WTC11 (cell line): Measurements from ENCODE around the gene FYN. TPM values are rescaled to one million over a fixed set of nuclear protein-coding genes. Genes with fewer than 3 reads are reported as not detected.
A peak's percentile ranks its signal among the peaks of the same experiment; 100 is the strongest.

ENCODE experiments used
- ATAC-seq: fragments of 200-7000 bp; cut with Tn5 transposase; 2 replicates; pipeline ENCODE4 v1.10.0; 2021; ENCODE audit warnings: mild to moderate bottlenecking, moderate library complexity
- CTCF ChIA-PET: fragments of 300-600 bp; sonication (Branson Sonifier 250); formaldehyde crosslinking; loops from one replicate; lab custom pipeline; 2021; ENCODE audit warnings: antibody characterized with exemption; lab: Charles Lee
- POLR2A ChIA-PET: fragments of 350-600 bp; sonication (Branson Sonifier 250); formaldehyde crosslinking; loops from one replicate; lab custom pipeline; 2021; ENCODE audit warnings: antibody characterized with exemption; lab: Charles Lee
- DNase-seq: peaks from one replicate; pipeline ENCODE4 v3.0.0; 2021; ENCODE audit warnings: low spot score
- H3K27ac Mint-ChIP-seq: 2 replicates; pipeline ENCODE4 v1.8.0; 2021; ENCODE audit warnings: mixed read lengths
- H3K27me3 Mint-ChIP-seq: 2 replicates; pipeline ENCODE4 v1.8.0; 2021; ENCODE audit warnings: low read depth, mild to moderate bottlenecking, moderate library complexity, mixed read lengths
- H3K36me3 Mint-ChIP-seq: 2 replicates; pipeline ENCODE4 v1.8.0; 2021; ENCODE audit warnings: mixed read lengths
- H3K4me1 Mint-ChIP-seq: 2 replicates; pipeline ENCODE4 v1.8.0; 2022; ENCODE audit warnings: mixed read lengths
- H3K4me3 Mint-ChIP-seq: 2 replicates; pipeline ENCODE4 v1.8.0; 2021; ENCODE audit warnings: mild to moderate bottlenecking, moderate library complexity, mixed read lengths
- H3K9me3 Mint-ChIP-seq: 2 replicates; pipeline ENCODE4 v1.8.0; 2021; ENCODE audit warnings: mixed read lengths
- ATF2 ChIP-seq: sonication (generic); formaldehyde crosslinking; IDR thresholded peaks from 2 replicates; pipeline ENCODE4 v1.8.1; 2022; ENCODE audit warnings: low read depth, missing genetic modification reagents, borderline replicate concordance
- CBFB ChIP-seq: sonication (generic); formaldehyde crosslinking; IDR thresholded peaks from 2 replicates; pipeline ENCODE4 v1.8.1; 2022; ENCODE audit warnings: mild to moderate bottlenecking, low read depth, missing genetic modification reagents
- E2F1 ChIP-seq: sonication (generic); formaldehyde crosslinking; IDR thresholded peaks from 2 replicates; pipeline ENCODE4 v1.8.0; 2022; ENCODE audit warnings: mild to moderate bottlenecking, missing genetic modification reagents
- ETV6 ChIP-seq: sonication (generic); formaldehyde crosslinking; IDR thresholded peaks from 2 replicates; pipeline ENCODE4 v1.8.1; 2022; ENCODE audit warnings: mild to moderate bottlenecking, missing genetic modification reagents
- FOXJ3 ChIP-seq: sonication (generic); formaldehyde crosslinking; IDR thresholded peaks from 2 replicates; pipeline ENCODE4 v1.9.0; 2021; ENCODE audit warnings: missing genetic modification reagents, mild to moderate bottlenecking, borderline replicate concordance
- HMGXB4 ChIP-seq: sonication (generic); formaldehyde crosslinking; IDR thresholded peaks from 2 replicates; pipeline ENCODE4 v1.8.1; 2023; ENCODE audit warnings: mild to moderate bottlenecking, moderate library complexity, missing genetic modification reagents
- IRF1 ChIP-seq: sonication (generic); formaldehyde crosslinking; IDR thresholded peaks from 2 replicates; pipeline ENCODE4 v1.8.0; 2023; ENCODE audit warnings: missing genetic modification reagents
- NFE2L1 ChIP-seq: sonication (generic); formaldehyde crosslinking; IDR thresholded peaks from 2 replicates; pipeline ENCODE4 v1.8.1; 2023; ENCODE audit warnings: missing genetic modification reagents
- NFYB ChIP-seq: sonication (generic); formaldehyde crosslinking; conservative IDR thresholded peaks from 2 replicates; pipeline ENCODE4 v1.8.0; 2022; ENCODE audit warnings: low read depth, missing genetic modification reagents
- NR1H2 ChIP-seq: sonication (generic); formaldehyde crosslinking; IDR thresholded peaks from 2 replicates; pipeline ENCODE4 v1.9.0; 2021; ENCODE audit warnings: mild to moderate bottlenecking, moderate library complexity, missing genetic modification reagents
- PRRX2 ChIP-seq: fragments of 250-450 bp; sonication (Bioruptor Pico); IDR thresholded peaks from 2 replicates; pipeline ENCODE4 v1.8.0; 2021; ENCODE audit warnings: mild to moderate bottlenecking
- SMAD4 ChIP-seq: sonication (generic); formaldehyde crosslinking; IDR thresholded peaks from 2 replicates; pipeline ENCODE4 v1.8.0; 2022; ENCODE audit warnings: mild to moderate bottlenecking, missing genetic modification reagents
- USF1 ChIP-seq: sonication (generic); formaldehyde crosslinking; IDR thresholded peaks from 2 replicates; pipeline ENCODE4 v1.8.0; 2022; ENCODE audit warnings: mild to moderate bottlenecking, missing genetic modification reagents
- USF2 ChIP-seq: sonication (generic); formaldehyde crosslinking; IDR thresholded peaks from 2 replicates; pipeline ENCODE4 v1.8.1; 2023; ENCODE audit warnings: mild to moderate bottlenecking, missing genetic modification reagents, moderate library complexity
- ZNF232 ChIP-seq: sonication (generic); formaldehyde crosslinking; IDR thresholded peaks from 2 replicates; pipeline ENCODE4 v1.8.0; 2022; ENCODE audit warnings: mild to moderate bottlenecking, missing genetic modification reagents
- ZNF423 ChIP-seq: fragments of 250-450 bp; sonication (Bioruptor Pico); IDR thresholded peaks from 2 replicates; pipeline ENCODE4 v2.1.2; 2022; ENCODE audit warnings: mild to moderate bottlenecking, moderate library complexity
- total RNA-seq: library from RNA; stranded (reverse); gene quantifications from 3 replicates; pipeline ENCODE4 v1.2.3, GENCODE V29; 2021
- TF ChIP-seq, protein P1 (sequence below): sonication (generic); formaldehyde crosslinking; conservative IDR thresholded peaks from 2 replicates; pipeline ENCODE4 v1.8.1; 2023; ENCODE audit warnings: mild to moderate bottlenecking, low read depth, missing genetic modification reagents, moderate library complexity

FYN gene
- total RNA-seq, 1 experiment from 2014 or later, result 63.9 TPM

DNA sequence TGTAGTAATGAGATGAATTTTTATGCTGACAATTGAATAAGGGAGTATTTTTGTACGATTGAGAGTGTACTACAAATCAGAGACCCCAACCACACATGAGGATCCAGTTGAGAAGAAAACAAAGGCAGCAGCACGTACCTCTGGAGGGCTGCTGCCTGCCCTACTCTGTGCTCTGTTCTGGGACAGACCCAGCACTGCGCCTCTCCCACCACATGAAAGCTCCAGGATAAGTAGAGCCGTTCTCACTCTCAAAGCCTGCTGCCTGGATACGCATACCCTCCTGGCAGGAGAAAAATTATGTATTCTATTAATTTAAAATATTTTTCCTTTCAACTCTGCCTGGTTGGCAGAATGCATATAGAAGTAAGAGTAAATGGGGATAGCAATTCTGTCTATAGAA lies 256.1 kb downstream of the FYN start (continued):
- TF ChIP-seq E2F1 (CRISPR knock-in tag) (no peak), NFE2L1 (no peak)

DNA sequence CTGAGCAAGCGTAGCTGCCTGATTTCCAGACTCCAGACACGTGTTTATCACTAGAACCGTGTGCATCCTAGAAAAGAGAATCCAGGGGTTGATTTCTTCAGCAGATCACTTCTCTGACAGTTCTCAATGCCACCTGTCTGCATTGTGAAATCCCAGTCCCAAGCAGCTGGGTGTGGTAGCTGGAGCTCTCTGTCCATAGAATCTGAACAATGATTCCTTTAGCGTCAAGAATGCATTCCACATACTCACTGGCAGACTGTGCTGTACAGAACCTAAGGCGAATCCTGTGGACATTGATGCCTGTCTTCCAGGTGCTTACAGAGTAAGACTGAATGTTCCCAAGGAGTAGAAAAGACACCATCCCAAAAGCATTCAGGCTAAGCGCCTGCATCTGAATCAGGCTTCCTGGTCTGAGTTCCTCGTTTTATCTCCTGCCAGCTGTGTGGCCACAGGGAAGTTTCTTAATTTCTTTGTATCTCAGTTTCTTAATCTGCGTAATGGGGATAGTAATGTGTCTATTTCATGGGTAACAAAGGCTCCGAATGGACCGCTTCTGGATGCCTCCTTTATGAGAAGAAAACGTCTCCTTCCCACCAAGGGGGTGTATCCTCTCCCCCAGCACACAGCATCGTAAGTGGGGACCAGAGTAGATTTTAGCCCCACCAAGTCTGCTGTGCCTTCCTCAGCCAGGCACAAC lies 257.2 kb downstream of the FYN start:
- POLR2A ChIA-PET, result interaction anchor here (0.5 to 2.5 kb wide), 2 partner anchors 10 to 17 kb away, joined by 4 to 10 read pairs; partner anchors contain the start of gene TRAF3IP2

GRCh38 chr6:111614833-111615582 lies 258.2 kb downstream of the FYN start:
- peak; percentile 98 for ATAC-seq
- DNase-seq, result peak; percentile 58
- peaks cover 3% of the 10 kb centered on the region for H3K27me3 Mint-ChIP-seq
- no peak overlapping the region for H3K27ac Mint-ChIP-seq
- peaks cover 21% of the 10 kb centered on the region for H3K4me1 Mint-ChIP-seq
- peak; percentile 49 for TF ChIP-seq USF2
- TF ChIP-seq IRF1, result no peak
- TF ChIP-seq USF1 (CRISPR knock-in tag), result 0 out of 2 replicates have a peak, but pooled peaks have one; percentile 38
- H3K36me3 Mint-ChIP-seq, result 0 out of 2 replicates have a peak, but pooled peaks cover 3% of the 10 kb centered on the region
- H3K9me3 Mint-ChIP-seq, result peaks cover 12% of the 10 kb centered on the region
- POLR2A ChIA-PET, result interaction anchor here (2.5 kb wide), 1 partner anchor 9 kb away, joined by 10 read pairs; the partner anchor contains the start of gene TRAF3IP2
- H3K4me3 Mint-ChIP-seq, result no peak overlapping the region
- CTCF ChIA-PET, result interaction anchor here (0.5 to 0.9 kb wide), 3 partner anchors 21 to 429 kb away, joined by 3 to 5 read pairs (median 3); a partner anchor contains a TSS

More for the DNA sequence above, 257.2 kb downstream of the FYN start:
- H3K4me3 Mint-ChIP-seq, result no peak overlapping the region
- H3K27me3 Mint-ChIP-seq, result peaks cover 3% of the 10 kb centered on the region
- H3K4me1 Mint-ChIP-seq, result peaks cover 21% of the 10 kb centered on the region
- TF ChIP-seq NR1H2 (CRISPR knock-in tag) (no peak), USF2 (no peak), NFE2L1 (no peak), ETV6 (CRISPR knock-in tag) (no peak), ZNF423 (CRISPR knock-in tag) (no peak), SMAD4 (CRISPR knock-in tag) (no peak), ATF2 (CRISPR knock-in tag) (no peak), ZNF232 (CRISPR knock-in tag) (no peak)
- H3K36me3 Mint-ChIP-seq, result 0 out of 2 replicates have a peak, but pooled peaks cover 3% of the 10 kb centered on the region
- H3K27ac Mint-ChIP-seq, result no peak overlapping the region
- peaks cover 8% of the 10 kb centered on the region for H3K9me3 Mint-ChIP-seq
- CTCF ChIA-PET, result interaction anchor here (0.5 to 0.9 kb wide), 2 partner anchors 357 to 427 kb away, joined by 3 to 8 read pairs; a partner anchor contains a TSS
- DNase-seq (no peak), ATAC-seq (no peak)

GRCh38 chr6:111612379-111612778 lies 260.9 kb downstream of the FYN start:
- Mint-ChIP-seq H3K36me3 (0 out of 2 replicates have a peak, but pooled peaks cover 3% of the 10 kb centered on the region), H3K4me1 (peaks cover 25% of the 10 kb centered on the region), H3K4me3 (no peak overlapping the region), H3K27ac (no peak overlapping the region), H3K9me3 (peaks cover 12% of the 10 kb centered on the region), H3K27me3 (peaks cover 3% of the 10 kb centered on the region; the same call in 1 of the 2 replicates)
- DNase-seq (no peak), ATAC-seq (no peak)
- CTCF ChIA-PET, result no interaction called here
- POLR2A ChIA-PET, result no interaction called here
- TF ChIP-seq CBFB (CRISPR knock-in tag) (no peak), FOXJ3 (CRISPR knock-in tag) (no peak), HMGXB4 (CRISPR knock-in tag) (no peak), PRRX2 (CRISPR knock-in tag) (no peak), NFYB (CRISPR knock-in tag) (no peak)
- TF ChIP-seq, protein P1, sequence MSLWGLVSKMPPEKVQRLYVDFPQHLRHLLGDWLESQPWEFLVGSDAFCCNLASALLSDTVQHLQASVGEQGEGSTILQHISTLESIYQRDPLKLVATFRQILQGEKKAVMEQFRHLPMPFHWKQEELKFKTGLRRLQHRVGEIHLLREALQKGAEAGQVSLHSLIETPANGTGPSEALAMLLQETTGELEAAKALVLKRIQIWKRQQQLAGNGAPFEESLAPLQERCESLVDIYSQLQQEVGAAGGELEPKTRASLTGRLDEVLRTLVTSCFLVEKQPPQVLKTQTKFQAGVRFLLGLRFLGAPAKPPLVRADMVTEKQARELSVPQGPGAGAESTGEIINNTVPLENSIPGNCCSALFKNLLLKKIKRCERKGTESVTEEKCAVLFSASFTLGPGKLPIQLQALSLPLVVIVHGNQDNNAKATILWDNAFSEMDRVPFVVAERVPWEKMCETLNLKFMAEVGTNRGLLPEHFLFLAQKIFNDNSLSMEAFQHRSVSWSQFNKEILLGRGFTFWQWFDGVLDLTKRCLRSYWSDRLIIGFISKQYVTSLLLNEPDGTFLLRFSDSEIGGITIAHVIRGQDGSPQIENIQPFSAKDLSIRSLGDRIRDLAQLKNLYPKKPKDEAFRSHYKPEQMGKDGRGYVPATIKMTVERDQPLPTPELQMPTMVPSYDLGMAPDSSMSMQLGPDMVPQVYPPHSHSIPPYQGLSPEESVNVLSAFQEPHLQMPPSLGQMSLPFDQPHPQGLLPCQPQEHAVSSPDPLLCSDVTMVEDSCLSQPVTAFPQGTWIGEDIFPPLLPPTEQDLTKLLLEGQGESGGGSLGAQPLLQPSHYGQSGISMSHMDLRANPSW (CRISPR knock-in tag), result no peak
